Ureter (tissue), 1 donor: Measurements from ENCODE around the gene IMPACT. TPM values are rescaled to one million over a fixed set of nuclear protein-coding genes. Genes with fewer than 3 reads are reported as not detected.

ENCODE experiments used
- DNase-seq: peaks from one replicate; pipeline ENCODE4 v3.0.0-alpha.2; 2020; ENCODE audit warnings: low spot score
- total RNA-seq: library from RNA; stranded (reverse); gene quantifications from one replicate; pipeline ENCODE4 v1.2.4, GENCODE V29; 2023
- donor health status: DM: yes; HTN: yes; CAD: no.

IMPACT gene
- total RNA-seq, 1 donor from 2014 or later: 49.4 TPM

DNA sequence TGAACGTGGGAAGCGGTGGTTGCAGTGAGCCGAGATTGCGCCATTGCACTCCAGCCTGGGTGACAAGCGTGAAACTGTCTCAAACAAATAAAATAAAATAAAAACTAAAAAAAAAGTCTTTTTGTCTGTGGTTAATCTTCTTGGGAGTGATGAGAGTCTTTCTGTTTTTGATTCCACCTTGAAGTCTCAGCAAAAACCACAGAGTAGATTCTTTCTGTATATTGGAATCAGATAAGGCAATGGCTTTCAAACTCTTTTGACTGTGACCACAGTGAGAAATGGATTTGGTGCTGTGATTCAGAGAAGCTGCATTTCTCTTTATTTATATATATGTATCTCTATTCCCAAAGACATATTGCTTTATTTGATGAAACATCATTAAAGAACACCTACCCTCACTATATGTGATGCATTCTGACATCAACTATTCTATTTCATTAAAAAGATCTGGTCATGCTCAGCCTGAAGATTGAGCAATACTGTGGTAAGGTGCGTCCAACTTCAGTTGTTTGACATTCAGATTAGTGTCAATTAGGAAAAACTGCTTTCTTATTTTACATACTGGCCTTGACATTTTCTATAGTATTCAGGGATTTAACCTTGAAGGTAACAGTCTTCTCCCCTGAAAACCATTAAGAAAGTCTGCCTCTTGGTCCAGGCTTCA, 49.6 kb downstream of the IMPACT start:
- DNase-seq: no peak

- DNase-seq: no peak
Measured at GRCh38 chr18:24479371-24479770, 52.9 kb downstream of the IMPACT start.

DNA sequence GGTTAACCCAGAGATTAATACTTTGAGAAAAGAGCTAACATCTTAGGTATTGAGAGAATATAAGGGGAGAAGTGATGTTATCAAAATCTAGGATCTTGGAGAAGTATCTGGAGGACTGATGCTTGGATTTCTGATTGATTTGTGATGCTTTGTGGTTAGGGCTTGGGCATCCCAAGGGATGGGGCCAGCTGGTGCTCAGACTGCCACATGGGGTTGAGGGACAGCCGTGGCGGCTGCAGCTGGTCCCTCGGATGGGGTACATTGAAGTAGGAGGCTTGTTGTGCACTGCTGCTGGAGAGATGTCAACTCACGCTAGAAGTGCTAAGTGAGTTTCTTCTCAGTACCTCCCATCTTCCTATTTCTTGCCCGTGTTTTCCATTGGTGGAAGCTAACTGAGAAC, 56.4 kb downstream of the IMPACT start:
- DNase-seq: no peak

DNA sequence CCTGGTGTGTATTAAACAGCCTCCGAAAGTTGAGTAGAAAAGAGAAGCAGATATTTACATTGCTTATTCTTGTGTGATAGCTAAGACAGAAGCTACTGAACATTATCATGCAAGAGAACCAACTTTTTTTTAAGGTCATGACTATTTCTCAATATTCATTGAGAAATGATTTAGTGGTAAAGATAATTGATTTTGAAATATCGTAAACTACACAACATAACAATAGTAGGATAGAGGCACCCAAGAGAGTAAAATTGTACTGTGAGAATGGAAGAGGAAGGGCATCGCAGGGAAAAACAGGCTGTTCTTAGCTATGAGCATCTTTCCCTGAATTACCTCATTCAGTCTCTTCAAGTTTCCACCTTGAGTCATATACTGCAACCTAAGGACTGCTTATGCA, 59.2 kb downstream of the IMPACT start:
- DNase-seq: no peak

DNA sequence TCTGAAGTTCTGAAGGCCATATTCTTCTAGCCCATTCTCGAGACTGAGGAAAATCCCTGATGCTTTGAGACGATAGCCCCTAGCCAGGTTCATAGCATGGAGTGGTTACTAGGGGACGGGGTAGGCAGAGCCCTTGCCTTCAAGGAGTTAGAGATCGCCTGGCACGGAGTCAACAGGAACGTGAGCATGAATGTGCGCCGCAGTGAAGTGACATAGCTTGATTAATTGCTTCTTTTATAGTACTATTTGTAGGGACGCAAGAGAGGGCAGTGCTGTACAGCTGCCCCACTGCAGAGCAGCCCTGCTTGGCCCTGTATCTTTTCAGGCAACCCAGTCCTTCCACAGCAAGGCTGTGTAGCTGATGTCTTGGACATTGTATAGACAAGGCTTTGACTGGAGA, 60.2 kb downstream of the IMPACT start:
- no peak for DNase-seq

DNA sequence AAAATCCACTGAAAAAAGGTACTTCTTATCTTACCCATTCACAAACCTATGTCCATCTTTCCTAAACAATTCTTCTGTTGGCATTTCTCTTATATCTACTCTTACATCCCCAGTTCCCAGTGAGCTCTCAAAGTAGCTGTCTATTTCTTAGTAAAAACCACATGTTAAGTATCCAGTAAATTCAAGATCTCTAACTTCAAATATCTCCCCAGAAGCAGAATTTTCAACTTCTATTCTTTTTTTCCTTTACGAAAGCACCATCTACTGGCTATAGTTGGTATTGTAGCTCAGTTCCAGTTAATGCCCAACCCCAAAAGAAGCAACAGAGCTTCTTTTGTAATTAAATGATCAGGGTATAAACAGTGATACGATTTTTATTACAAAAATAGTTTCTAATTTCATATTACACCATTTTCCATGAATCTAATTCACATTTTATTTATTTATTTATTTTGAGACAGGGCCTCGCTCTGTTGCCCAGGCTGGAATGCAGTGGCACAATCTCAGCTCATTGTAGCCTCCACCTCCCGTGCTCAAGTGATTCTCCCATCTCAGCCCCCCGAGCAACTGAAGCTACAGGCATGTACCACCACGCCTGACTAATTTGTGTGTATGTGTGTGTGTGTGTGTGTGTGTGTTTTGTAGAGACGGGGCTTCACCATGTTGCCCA, 62.5 kb downstream of the IMPACT start:
- no peak for DNase-seq

- DNase-seq: no peak
Measured at GRCh38 chr18:24490539-24490938, 64.1 kb downstream of the IMPACT start.

DNA sequence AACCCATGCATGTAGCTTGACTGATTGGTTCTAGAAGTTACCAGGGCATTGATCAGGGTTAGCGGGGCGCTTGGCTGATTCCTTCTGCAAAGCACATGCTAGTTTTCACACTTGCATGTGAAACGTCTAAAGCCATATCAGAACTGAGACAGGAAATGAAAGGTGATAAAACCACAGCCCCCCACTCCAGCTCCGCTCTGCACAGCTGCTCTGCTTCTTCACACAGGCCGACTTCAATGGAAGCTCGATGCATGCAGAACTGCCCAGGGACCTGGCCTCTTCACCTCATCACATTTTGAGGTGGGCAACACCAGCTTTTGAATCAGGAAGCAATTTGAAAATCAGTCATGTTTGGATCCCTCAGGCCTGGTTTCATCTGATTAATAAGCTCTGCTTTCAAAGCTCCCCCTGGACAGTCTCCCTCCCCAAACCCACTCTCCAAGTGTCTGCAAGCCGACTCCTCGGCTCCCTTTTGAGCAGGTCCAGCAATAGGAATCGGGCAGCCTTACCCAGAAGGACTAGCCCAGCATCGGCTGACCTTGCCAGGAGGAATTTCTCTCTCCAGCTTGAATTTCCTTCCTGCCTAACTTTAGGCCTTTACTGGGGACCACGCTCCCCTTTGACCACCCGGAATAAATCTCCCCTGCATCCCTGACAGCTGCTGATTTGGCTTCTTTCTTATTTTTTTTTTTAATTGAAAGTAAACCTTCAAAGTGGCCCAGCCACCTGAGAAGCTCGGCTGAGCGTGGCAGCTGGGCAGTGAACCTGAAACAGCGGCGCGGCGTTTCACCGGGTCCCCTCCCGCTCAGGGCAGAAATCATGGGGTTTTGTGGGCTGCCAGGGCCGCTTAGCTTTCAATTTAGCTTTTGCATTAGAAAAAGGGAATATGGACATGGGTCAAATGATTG, 65.7 kb downstream of the IMPACT start:
- DNase-seq: no peak

DNA sequence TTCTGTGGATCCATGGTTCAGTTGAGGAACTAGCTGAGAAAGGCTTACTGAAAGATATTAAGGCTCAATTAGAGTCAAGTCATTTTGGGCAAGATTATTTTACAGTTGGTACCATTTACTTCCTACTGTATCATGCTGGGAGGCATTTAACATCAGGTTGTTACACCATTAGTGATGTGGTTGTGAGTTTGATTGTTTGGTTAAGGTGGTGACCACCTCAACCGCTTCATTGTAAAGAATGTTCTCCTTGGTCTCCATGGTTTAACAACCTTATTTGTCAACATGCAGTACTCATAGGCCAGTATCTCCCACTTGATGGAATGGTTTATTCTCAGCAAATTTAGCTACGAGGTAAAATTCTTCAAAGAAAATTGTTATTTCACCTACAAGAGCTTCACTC, 68.1 kb downstream of the IMPACT start:
- DNase-seq: no peak

DNA sequence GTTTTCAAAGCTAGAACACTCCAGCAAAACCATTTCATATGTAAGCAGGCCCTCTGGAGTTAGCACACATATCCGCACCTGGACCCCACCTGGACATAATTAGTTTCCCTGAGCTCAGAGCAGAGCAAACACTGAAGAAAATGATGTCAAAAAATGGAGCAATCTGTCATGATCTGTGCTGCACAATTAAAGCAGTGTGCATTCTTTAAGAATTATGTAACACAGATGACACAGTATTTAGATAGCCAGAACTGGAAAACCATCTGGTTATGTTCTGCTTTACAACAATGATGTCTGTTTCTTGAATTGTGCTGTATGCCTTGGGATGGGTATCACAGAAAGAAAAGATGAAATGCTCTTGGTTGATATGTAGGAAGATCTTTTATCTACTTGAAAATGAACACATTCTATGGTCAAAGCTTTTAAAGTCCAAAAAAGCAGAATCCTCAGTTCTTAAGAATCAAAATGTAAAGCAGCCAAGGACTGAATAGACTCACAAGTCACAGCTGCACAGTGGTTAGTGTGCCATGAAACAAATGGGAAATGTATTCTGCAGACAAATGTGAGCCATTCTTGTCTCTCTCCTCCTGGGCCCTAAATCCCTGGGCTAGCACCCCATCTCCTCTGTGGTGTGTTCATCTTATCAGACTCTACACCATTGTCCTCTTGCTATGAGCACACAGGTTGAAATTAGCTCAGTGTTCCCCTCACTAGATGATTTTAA, 70.7 kb downstream of the IMPACT start:
- no peak for DNase-seq

DNA sequence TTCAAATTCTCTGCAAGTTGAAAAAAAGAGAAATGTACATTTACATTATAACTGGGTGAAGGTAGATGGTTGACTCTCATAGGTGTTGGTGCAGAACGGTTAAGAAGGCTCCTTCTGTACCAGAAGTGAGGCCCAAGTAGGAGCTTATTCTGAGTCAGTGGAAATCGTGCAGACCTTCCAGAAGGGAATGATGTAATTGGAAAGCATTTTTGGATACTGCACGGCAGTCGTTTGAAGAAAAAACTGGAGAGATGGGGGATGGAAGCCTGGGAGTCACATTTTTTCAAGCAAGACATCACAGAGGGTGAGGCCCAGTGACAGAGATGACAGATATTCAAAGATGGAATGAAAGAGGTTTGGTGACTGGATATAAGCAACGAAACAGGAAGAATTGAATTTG, 73.3 kb downstream of the IMPACT start:
- DNase-seq: no peak

- no peak for DNase-seq
Measured at GRCh38 chr18:24500217-24500616, 73.7 kb downstream of the IMPACT start.

- DNase-seq: no peak
Measured at GRCh38 chr18:24500766-24501165, 74.3 kb downstream of the IMPACT start.

- DNase-seq: no peak
Measured at GRCh38 chr18:24502667-24503523, 76.4 kb downstream of the IMPACT start.

Other genes with a start within 250 kb of the IMPACT start
- 40.4 TPM for gene OSBPL1A, start 28.8 kb upstream of the IMPACT start, total RNA-seq
- gene HRH4, start 34.0 kb downstream of the IMPACT start, total RNA-seq: not detected